ENCODE measurements around the gene FMO3. TPM values are rescaled to one million over a fixed set of nuclear protein-coding genes. Genes with fewer than 3 reads are reported as not detected.

FMO3 gene
- polyA plus RNA-seq, 1 donor from 2014 or later, result not detected

- Histone ChIP-seq H3K79me2 (replicated peaks; ENCODE audit: insufficient read depth, low read length) (no peaks in the 10 kb centered on the region), H3K9me2 (ENCODE audit: insufficient read depth, low read length) (no peaks in the 10 kb centered on the region), H3K36me3 (ENCODE audit: insufficient read depth, low read length) (no peaks in the 10 kb centered on the region), H3K9ac (ENCODE audit: low read length) (no peak overlapping the region), H3K9me3 (ENCODE audit: low read length) (no peaks in the 10 kb centered on the region), H3K27me3 (ENCODE audit: insufficient read depth, low read depth, low read length) (no peaks in the 10 kb centered on the region), H3K4me2 (ENCODE audit: low read length) (no peak overlapping the region), H2AFZ (ENCODE audit: low read depth, low read length) (no peak overlapping the region), H3K27ac (ENCODE audit: low read length) (no peak overlapping the region), H3F3A (ENCODE audit: insufficient read depth, low read length, poor library complexity, severe bottlenecking) (no peaks in the 10 kb centered on the region), H4K20me1 (ENCODE audit: insufficient read depth) (no peaks in the 10 kb centered on the region), H3K4me3 (ENCODE audit: low read length) (no peak overlapping the region)
- TF ChIP-seq TAF1 (IDR thresholded peaks at IDR 0.05; ENCODE audit: low read depth), result no peak
- no peak for TF ChIP-seq EZH2 (IDR thresholded peaks at IDR 0.05; ENCODE audit: borderline replicate concordance, insufficient read depth, low read length, poor library complexity, severe bottlenecking)
- TF ChIP-seq EP300 (conservative IDR thresholded peaks at IDR 0.05; ENCODE audit: poor library complexity, severe bottlenecking), result no peak
- TF ChIP-seq MXI1 (conservative IDR thresholded peaks at IDR 0.05; ENCODE audit: poor library complexity, severe bottlenecking), result no peak
- TF ChIP-seq POLR2AphosphoS5 (IDR thresholded peaks at IDR 0.05), result no peak
- TF ChIP-seq RAD21 (conservative IDR thresholded peaks at IDR 0.05), result no peak
- no peak for TF ChIP-seq CTCF (IDR thresholded peaks at IDR 0.05; ENCODE audit: poor library complexity, severe bottlenecking)
- TF ChIP-seq SMC3 (conservative IDR thresholded peaks at IDR 0.05; ENCODE audit: poor library complexity), result no peak
These were observed 26.4 kb downstream of the FMO3 start for GRCh38 chr1:171117085-171117484.

DNA sequence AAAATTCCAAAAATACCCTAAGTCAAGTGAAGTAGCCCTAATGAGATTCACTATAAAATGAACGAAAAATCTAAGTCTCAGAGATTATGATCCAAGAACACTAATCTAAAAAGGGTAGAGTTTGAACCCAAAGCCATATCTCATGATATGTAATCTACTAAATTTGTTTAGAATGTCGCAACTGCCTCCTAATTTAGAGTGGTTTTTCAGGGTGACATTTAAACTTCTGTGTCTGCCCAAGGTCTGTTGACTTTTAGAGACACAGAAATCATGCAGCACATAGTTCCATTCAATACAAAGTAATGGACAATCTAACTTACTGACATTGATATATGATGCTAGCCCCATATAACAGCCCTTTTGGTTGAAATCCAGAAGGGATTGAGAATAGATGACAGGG lies 28.9 kb downstream of the FMO3 start:
- H3K36me3 ChIP-seq (ENCODE audit: insufficient read depth, low read length), result no peaks in the 10 kb centered on the region
- H2AFZ ChIP-seq (ENCODE audit: low read depth, low read length), result no peak overlapping the region
- no peak overlapping the region for H3K27ac ChIP-seq (ENCODE audit: low read length)
- H3K4me3 ChIP-seq (ENCODE audit: low read length), result no peak overlapping the region
- no peaks in the 10 kb centered on the region for H3K79me2 ChIP-seq (replicated peaks; ENCODE audit: insufficient read depth, low read length)
- no peak overlapping the region for H3K4me2 ChIP-seq (ENCODE audit: low read length)
- H3K27me3 ChIP-seq (ENCODE audit: insufficient read depth, low read depth, low read length), result no peaks in the 10 kb centered on the region
- H4K20me1 ChIP-seq (ENCODE audit: insufficient read depth), result no peaks in the 10 kb centered on the region
- TF ChIP-seq SMC3 (conservative IDR thresholded peaks at IDR 0.05; ENCODE audit: poor library complexity), result no peak
- H3K9me2 ChIP-seq (ENCODE audit: insufficient read depth, low read length), result no peaks in the 10 kb centered on the region
- no peaks in the 10 kb centered on the region for H3F3A ChIP-seq (ENCODE audit: insufficient read depth, low read length, poor library complexity, severe bottlenecking)
- no peak overlapping the region for H3K9ac ChIP-seq (ENCODE audit: low read length)
- H3K9me3 ChIP-seq (ENCODE audit: low read length), result no peaks in the 10 kb centered on the region

- Histone ChIP-seq H3K36me3 (ENCODE audit: insufficient read depth, low read length) (no peaks in the 10 kb centered on the region), H3K4me2 (ENCODE audit: low read length) (no peak overlapping the region), H3K27me3 (ENCODE audit: insufficient read depth, low read depth, low read length) (no peaks in the 10 kb centered on the region), H2AFZ (ENCODE audit: low read depth, low read length) (no peak overlapping the region), H3K27ac (ENCODE audit: low read length) (no peak overlapping the region), H3K9ac (ENCODE audit: low read length) (no peak overlapping the region), H3F3A (ENCODE audit: insufficient read depth, low read length, poor library complexity, severe bottlenecking) (no peaks in the 10 kb centered on the region), H3K9me2 (ENCODE audit: insufficient read depth, low read length) (no peaks in the 10 kb centered on the region), H3K9me3 (ENCODE audit: low read length) (no peaks in the 10 kb centered on the region), H3K4me3 (ENCODE audit: low read length) (no peak overlapping the region), H4K20me1 (ENCODE audit: insufficient read depth) (no peaks in the 10 kb centered on the region), H3K79me2 (replicated peaks; ENCODE audit: insufficient read depth, low read length) (no peaks in the 10 kb centered on the region)
- TF ChIP-seq TAF1 (IDR thresholded peaks at IDR 0.05; ENCODE audit: low read depth) (no peak), POLR2AphosphoS5 (IDR thresholded peaks at IDR 0.05) (no peak), SMC3 (conservative IDR thresholded peaks at IDR 0.05; ENCODE audit: poor library complexity) (no peak)
These were observed 31.6 kb downstream of the FMO3 start for GRCh38 chr1:171122299-171122698.

GRCh38 chr1:171122893-171123292 lies 32.2 kb downstream of the FMO3 start:
- Histone ChIP-seq H3K79me2 (replicated peaks; ENCODE audit: insufficient read depth, low read length) (no peaks in the 10 kb centered on the region), H3K36me3 (ENCODE audit: insufficient read depth, low read length) (no peaks in the 10 kb centered on the region), H3K9ac (ENCODE audit: low read length) (no peak overlapping the region), H3F3A (ENCODE audit: insufficient read depth, low read length, poor library complexity, severe bottlenecking) (no peaks in the 10 kb centered on the region), H4K20me1 (ENCODE audit: insufficient read depth) (no peaks in the 10 kb centered on the region), H3K4me2 (ENCODE audit: low read length) (no peak overlapping the region), H3K9me3 (ENCODE audit: low read length) (no peaks in the 10 kb centered on the region), H3K27me3 (ENCODE audit: insufficient read depth, low read depth, low read length) (no peaks in the 10 kb centered on the region), H3K4me3 (ENCODE audit: low read length) (no peak overlapping the region), H3K27ac (ENCODE audit: low read length) (no peak overlapping the region), H3K9me2 (ENCODE audit: insufficient read depth, low read length) (no peaks in the 10 kb centered on the region), H2AFZ (ENCODE audit: low read depth, low read length) (no peak overlapping the region)
- TF ChIP-seq MXI1 (conservative IDR thresholded peaks at IDR 0.05; ENCODE audit: poor library complexity, severe bottlenecking), result no peak
